ENCODE measurements around the gene CACNA1C. TPM values are rescaled to one million over a fixed set of nuclear protein-coding genes. Genes with fewer than 3 reads are reported as not detected.

The CACNA1C gene
- total RNA-seq, 4 donors from 2014 or later, result 1.5 to 13.5 (median 2.1) TPM

DNA sequence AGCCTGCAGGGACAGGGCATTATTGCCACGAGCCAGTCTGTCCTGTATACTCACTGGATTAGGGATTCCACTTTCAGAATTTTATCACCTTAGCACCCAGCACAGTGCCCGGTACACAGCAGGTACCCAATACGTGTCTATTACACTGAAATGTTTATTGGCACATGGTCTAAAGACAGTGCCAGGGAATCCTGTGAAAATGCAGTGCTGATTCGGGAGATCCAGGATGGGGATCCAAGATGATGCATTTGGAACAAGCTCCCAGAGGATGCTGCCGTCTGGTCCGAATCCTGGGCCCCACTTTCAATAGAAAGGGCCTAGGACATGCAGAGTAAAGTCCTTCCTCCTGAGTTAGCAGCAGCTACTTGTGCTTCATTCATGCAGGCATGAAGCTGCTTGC, 230.7 kb downstream of the CACNA1C start:
- intact Hi-C loops (cut with DNase I), result no loop called here
- TF ChIP-seq POLR2A (IDR thresholded peaks at IDR 0.05), result no peak
- TF ChIP-seq, protein P1, sequence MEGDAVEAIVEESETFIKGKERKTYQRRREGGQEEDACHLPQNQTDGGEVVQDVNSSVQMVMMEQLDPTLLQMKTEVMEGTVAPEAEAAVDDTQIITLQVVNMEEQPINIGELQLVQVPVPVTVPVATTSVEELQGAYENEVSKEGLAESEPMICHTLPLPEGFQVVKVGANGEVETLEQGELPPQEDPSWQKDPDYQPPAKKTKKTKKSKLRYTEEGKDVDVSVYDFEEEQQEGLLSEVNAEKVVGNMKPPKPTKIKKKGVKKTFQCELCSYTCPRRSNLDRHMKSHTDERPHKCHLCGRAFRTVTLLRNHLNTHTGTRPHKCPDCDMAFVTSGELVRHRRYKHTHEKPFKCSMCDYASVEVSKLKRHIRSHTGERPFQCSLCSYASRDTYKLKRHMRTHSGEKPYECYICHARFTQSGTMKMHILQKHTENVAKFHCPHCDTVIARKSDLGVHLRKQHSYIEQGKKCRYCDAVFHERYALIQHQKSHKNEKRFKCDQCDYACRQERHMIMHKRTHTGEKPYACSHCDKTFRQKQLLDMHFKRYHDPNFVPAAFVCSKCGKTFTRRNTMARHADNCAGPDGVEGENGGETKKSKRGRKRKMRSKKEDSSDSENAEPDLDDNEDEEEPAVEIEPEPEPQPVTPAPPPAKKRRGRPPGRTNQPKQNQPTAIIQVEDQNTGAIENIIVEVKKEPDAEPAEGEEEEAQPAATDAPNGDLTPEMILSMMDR (IDR thresholded peaks at IDR 0.05), result no peak

DNA sequence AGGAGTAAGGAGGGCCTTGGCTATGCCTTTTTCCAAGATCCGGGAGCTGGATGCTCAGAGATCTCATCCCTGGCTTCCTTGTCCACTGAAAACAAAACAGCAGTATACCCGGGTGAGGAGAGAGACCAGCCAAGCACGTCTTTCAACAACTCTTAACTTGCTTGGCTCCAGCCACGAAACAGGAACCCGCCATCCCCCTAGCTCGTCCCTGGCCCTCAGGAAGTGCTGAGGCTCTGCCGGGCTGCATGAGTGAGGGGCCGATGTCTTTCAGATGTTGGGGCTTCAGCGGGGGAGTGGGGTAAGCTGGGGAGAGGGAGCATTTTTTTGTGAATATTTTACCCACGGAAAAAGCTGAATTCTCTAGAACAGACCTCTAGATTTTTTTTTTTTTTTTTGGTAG, 231.1 kb downstream of the CACNA1C start:
- H3K27ac ChIP-seq, result peak overlapping the region in 3 of 4 donors; percentile 7 to 76 (median 67)
- TF ChIP-seq POLR2A (IDR thresholded peaks at IDR 0.05), result no peak
- TF ChIP-seq, protein P1 (IDR thresholded peaks at IDR 0.05), result no peak
- DNase-seq, result no peak
- H3K4me1 ChIP-seq, result peaks cover 14 to 58% (median 28%) of the 10 kb centered on the region in 3 donors
- peaks cover 0 to 7% (median 0%) of the 10 kb centered on the region in 4 donors for H3K27me3 ChIP-seq
- H3K4me3 ChIP-seq, result peak overlapping the region in 1 of 4 donors; percentile 8
- no peaks in the 10 kb centered on the region for H3K9me3 ChIP-seq
- WGBS, 2 donors, result 15 to 28% methylated on average over 8 of the region's 10 CpGs
- no peaks in the 10 kb centered on the region for H3K36me3 ChIP-seq
- intact Hi-C loops (cut with DNase I), result no loop called here

More for the DNA sequence above, 230.7 kb downstream of the CACNA1C start:
- 53 to 54% methylated on average over 5 to 6 of the region's 6 CpGs for WGBS, 2 donors
- Histone ChIP-seq H3K9me3 (no peaks in the 10 kb centered on the region), H3K36me3 (no peaks in the 10 kb centered on the region), H3K4me3 (no peak overlapping the region), H3K27ac (peak overlapping the region in 3 of 4 donors; percentile 7 to 76 (median 67)), H3K27me3 (peaks cover 0 to 7% (median 0%) of the 10 kb centered on the region in 4 donors), H3K4me1 (peaks cover 14 to 57% (median 28%) of the 10 kb centered on the region in 3 donors)
- no peak for DNase-seq

DNA sequence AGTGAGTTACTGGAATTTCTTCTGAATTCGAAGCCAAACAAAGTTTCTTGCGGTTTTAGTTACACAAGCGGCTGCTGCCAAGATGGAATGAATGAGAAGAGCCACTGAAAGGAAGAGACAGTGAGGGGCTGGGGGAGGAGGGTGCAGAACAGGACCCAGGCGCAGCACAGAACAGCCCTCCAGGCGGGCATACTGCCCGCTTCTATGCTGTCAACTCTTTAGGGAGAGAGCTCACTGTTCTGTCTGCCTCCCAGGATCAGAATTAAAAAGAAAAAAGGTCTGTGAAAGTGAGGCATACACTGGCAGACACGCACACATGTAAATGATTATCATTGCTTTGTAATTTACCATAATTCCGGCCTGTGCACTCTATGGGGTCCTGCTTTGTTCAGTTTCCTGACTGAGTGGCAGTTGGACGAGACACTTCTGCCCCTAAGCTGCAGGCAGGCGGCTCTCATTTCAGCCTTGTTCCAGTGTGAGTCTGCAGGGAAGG, 231.6 kb downstream of the CACNA1C start:
- DNase-seq, result no peak

DNA sequence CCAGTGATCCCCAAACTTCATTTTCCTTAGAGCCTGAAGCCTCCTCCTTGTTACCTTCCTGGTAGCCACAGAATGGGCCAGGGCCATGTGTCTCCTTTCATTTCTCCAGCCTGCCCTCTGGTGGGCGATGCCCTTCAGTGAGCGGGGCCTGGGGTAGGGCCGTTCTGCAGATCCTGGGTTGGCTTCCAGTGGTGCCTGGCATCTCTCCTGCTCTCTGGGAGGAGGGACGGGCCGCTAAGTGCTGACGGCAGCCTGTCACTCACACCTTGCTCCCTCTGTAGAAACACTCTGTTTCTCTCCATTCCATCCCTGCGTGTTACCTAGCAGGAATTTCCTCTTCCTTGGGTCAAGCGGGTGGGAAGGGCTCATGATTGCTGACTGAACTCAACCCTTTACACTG, 232.1 kb downstream of the CACNA1C start:
- Histone ChIP-seq H3K4me1 (peaks cover 17 to 58% (median 28%) of the 10 kb centered on the region in 3 donors), H3K27me3 (peaks cover 0 to 7% (median 0%) of the 10 kb centered on the region in 4 donors), H3K36me3 (no peaks in the 10 kb centered on the region), H3K4me3 (no peak overlapping the region), H3K27ac (peak overlapping the region in 3 of 4 donors; percentile 40 to 76 (median 54)), H3K9me3 (no peaks in the 10 kb centered on the region)
- no peak for TF ChIP-seq POLR2A (IDR thresholded peaks at IDR 0.05)
- TF ChIP-seq, protein P1 (IDR thresholded peaks at IDR 0.05), result peak in 5 of 6 experiments; percentile 45 to 57 (median 51)
- no peak for DNase-seq
- intact Hi-C loops (cut with DNase I), result no loop called here
- 30 to 49% methylated on average over 6 to 8 of the region's 8 CpGs for WGBS, 2 donors

More for the DNA sequence above, 231.6 kb downstream of the CACNA1C start:
- H3K27ac ChIP-seq, result peak overlapping the region in 2 of 4 donors; percentile 40 to 76
- peaks cover 16 to 58% (median 28%) of the 10 kb centered on the region in 3 donors for H3K4me1 ChIP-seq
- no peak overlapping the region for H3K4me3 ChIP-seq
- 43 to 45% methylated on average over 8 to 9 of the region's 10 CpGs for WGBS, 2 donors
- intact Hi-C loops (cut with DNase I), result no loop called here
- peaks cover 0 to 7% (median 0%) of the 10 kb centered on the region in 4 donors for H3K27me3 ChIP-seq
- TF ChIP-seq, protein P1 (IDR thresholded peaks at IDR 0.05), result no peak
- no peak for TF ChIP-seq POLR2A (IDR thresholded peaks at IDR 0.05)
- H3K9me3 ChIP-seq, result no peaks in the 10 kb centered on the region
- H3K36me3 ChIP-seq, result no peaks in the 10 kb centered on the region

DNA sequence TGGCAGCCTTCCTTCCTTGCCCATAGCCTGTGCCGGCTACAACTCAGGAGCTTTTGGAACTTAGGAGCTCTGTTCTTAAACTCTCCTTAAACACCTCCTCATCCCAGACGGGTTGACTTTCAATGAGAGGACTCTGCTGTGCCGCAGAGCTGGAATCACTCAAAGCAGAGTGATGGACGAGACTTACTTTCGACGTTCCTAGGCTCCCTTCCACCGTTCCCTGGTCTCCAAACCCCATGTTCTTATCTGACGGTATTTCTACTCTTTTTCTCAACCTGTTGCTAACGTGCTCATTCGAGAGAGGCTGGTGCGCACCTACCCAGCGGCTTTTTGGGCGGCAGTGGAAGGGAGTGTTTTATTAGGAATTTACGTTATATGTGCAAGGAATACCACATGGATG, 232.7 kb downstream of the CACNA1C start:
- intact Hi-C loops (cut with DNase I), result no loop called here
- DNase-seq, result no peak

More for the DNA sequence above, 232.7 kb downstream of the CACNA1C start:
- Histone ChIP-seq H3K9me3 (no peaks in the 10 kb centered on the region), H3K27ac (peak overlapping the region in 3 of 4 donors; percentile 40 to 76 (median 54)), H3K4me1 (peaks cover 17 to 58% (median 28%) of the 10 kb centered on the region in 3 donors), H3K4me3 (no peak overlapping the region), H3K36me3 (no peaks in the 10 kb centered on the region), H3K27me3 (peaks cover 0 to 7% (median 0%) of the 10 kb centered on the region in 4 donors)
- WGBS, 2 donors, result 90% methylated on average over 13 to 14 of the region's 14 CpGs
- no peak for TF ChIP-seq POLR2A (IDR thresholded peaks at IDR 0.05)
- TF ChIP-seq, protein P1 (IDR thresholded peaks at IDR 0.05), result no peak

Data from esophagus squamous epithelium (tissue), 5 donors.